ENCODE measurements around the gene ANKRD12. TPM values are rescaled to one million over a fixed set of nuclear protein-coding genes. Genes with fewer than 3 reads are reported as not detected.

ANKRD12 gene
- total and polyA plus RNA-seq, 4 donors, result 23.8 to 97.1 (median 54.8) TPM

- no peak for DNase-seq (ENCODE audit: low read depth in 4 of 6, low spot score in 6 of 6)
- H3K27me3 ChIP-seq (ENCODE audit: control insufficient read depth, insufficient read depth, low read length), result no peaks in the 10 kb centered on the region
- H3K9me3 ChIP-seq (ENCODE audit: control insufficient read depth, insufficient read depth, low read length), result no peaks in the 10 kb centered on the region
- H3K36me3 ChIP-seq (ENCODE audit: control insufficient read depth, insufficient read depth, low read length), result peaks cover 9% of the 10 kb centered on the region
- WGBS (ENCODE audit: insufficient coverage), result no CpG with 5 or more reads among the region's 2 CpGs
- H3K4me1 ChIP-seq (ENCODE audit: control insufficient read depth, insufficient read depth, low read length), result no peaks in the 10 kb centered on the region
- no peak overlapping the region for H3K27ac ChIP-seq (ENCODE audit: low read depth, low read length)
- H3K4me3 ChIP-seq (ENCODE audit: low read depth, low read length), result no peak overlapping the region
Measured at GRCh38 chr18:9123520-9123919, 13.1 kb upstream of the ANKRD12 start.

GRCh38 chr18:9124824-9125223 lies 11.8 kb upstream of the ANKRD12 start:
- Histone ChIP-seq H3K9me3 (ENCODE audit: control insufficient read depth, insufficient read depth, low read length) (no peaks in the 10 kb centered on the region), H3K27me3 (ENCODE audit: control insufficient read depth, insufficient read depth, low read length) (no peaks in the 10 kb centered on the region), H3K36me3 (ENCODE audit: control insufficient read depth, insufficient read depth, low read length) (peaks cover 13% of the 10 kb centered on the region), H3K4me3 (ENCODE audit: low read depth, low read length) (no peak overlapping the region), H3K4me1 (ENCODE audit: control insufficient read depth, insufficient read depth, low read length) (no peaks in the 10 kb centered on the region), H3K27ac (ENCODE audit: low read depth, low read length) (no peak overlapping the region)
- DNase-seq (ENCODE audit: low read depth in 4 of 6, low spot score in 6 of 6), result no peak
- no CpG with 5 or more reads among the region's 1 CpG for WGBS (ENCODE audit: insufficient coverage)

GRCh38 chr18:9126337-9126736 lies 10.2 kb upstream of the ANKRD12 start:
- no peaks in the 10 kb centered on the region for H3K9me3 ChIP-seq (ENCODE audit: control insufficient read depth, insufficient read depth, low read length)
- no peak for DNase-seq (ENCODE audit: low read depth in 4 of 6, low spot score in 6 of 6)
- H3K27me3 ChIP-seq (ENCODE audit: control insufficient read depth, insufficient read depth, low read length), result no peaks in the 10 kb centered on the region
- no peak overlapping the region for H3K4me3 ChIP-seq (ENCODE audit: low read depth, low read length)
- no peak overlapping the region for H3K27ac ChIP-seq (ENCODE audit: low read depth, low read length)
- peaks cover 13% of the 10 kb centered on the region for H3K36me3 ChIP-seq (ENCODE audit: control insufficient read depth, insufficient read depth, low read length)
- no peaks in the 10 kb centered on the region for H3K4me1 ChIP-seq (ENCODE audit: control insufficient read depth, insufficient read depth, low read length)
- WGBS (ENCODE audit: insufficient coverage), result 79% methylated on average over 2 of the region's 3 CpGs

- Histone ChIP-seq H3K4me1 (ENCODE audit: control insufficient read depth, insufficient read depth, low read length) (peaks cover 2% of the 10 kb centered on the region), H3K27me3 (ENCODE audit: control insufficient read depth, insufficient read depth, low read length) (no peaks in the 10 kb centered on the region), H3K36me3 (ENCODE audit: control insufficient read depth, insufficient read depth, low read length) (peaks cover 11% of the 10 kb centered on the region), H3K9me3 (ENCODE audit: control insufficient read depth, insufficient read depth, low read length) (no peaks in the 10 kb centered on the region), H3K27ac (ENCODE audit: low read depth, low read length) (no peak overlapping the region), H3K4me3 (ENCODE audit: low read depth, low read length) (no peak overlapping the region)
- DNase-seq (ENCODE audit: low read depth in 4 of 6, low spot score in 6 of 6), result no peak
- WGBS (ENCODE audit: insufficient coverage), result no CpG with 5 or more reads among the region's 4 CpGs
Measured at GRCh38 chr18:9130195-9130594, 6.4 kb upstream of the ANKRD12 start.

GRCh38 chr18:9130806-9131205 lies 5.8 kb upstream of the ANKRD12 start:
- H3K36me3 ChIP-seq (ENCODE audit: control insufficient read depth, insufficient read depth, low read length), result peaks cover 11% of the 10 kb centered on the region
- no CpG with 5 or more reads among the region's 2 CpGs for WGBS (ENCODE audit: insufficient coverage)
- peaks cover 5% of the 10 kb centered on the region for H3K4me1 ChIP-seq (ENCODE audit: control insufficient read depth, insufficient read depth, low read length)
- H3K27me3 ChIP-seq (ENCODE audit: control insufficient read depth, insufficient read depth, low read length), result no peaks in the 10 kb centered on the region
- H3K27ac ChIP-seq (ENCODE audit: low read depth, low read length), result no peak overlapping the region
- no peak for DNase-seq (ENCODE audit: low read depth in 4 of 6, low spot score in 6 of 6)
- H3K9me3 ChIP-seq (ENCODE audit: control insufficient read depth, insufficient read depth, low read length), result no peaks in the 10 kb centered on the region
- no peak overlapping the region for H3K4me3 ChIP-seq (ENCODE audit: low read depth, low read length)

- Histone ChIP-seq H3K4me3 (ENCODE audit: low read depth, low read length) (no peak overlapping the region), H3K27ac (ENCODE audit: low read depth, low read length) (no peak overlapping the region), H3K27me3 (ENCODE audit: control insufficient read depth, insufficient read depth, low read length) (no peaks in the 10 kb centered on the region), H3K4me1 (ENCODE audit: control insufficient read depth, insufficient read depth, low read length) (peaks cover 6% of the 10 kb centered on the region), H3K36me3 (ENCODE audit: control insufficient read depth, insufficient read depth, low read length) (peaks cover 8% of the 10 kb centered on the region), H3K9me3 (ENCODE audit: control insufficient read depth, insufficient read depth, low read length) (no peaks in the 10 kb centered on the region)
- 95% methylated on average over 4 of the region's 4 CpGs for WGBS (ENCODE audit: insufficient coverage)
- no peak for DNase-seq (ENCODE audit: low read depth in 4 of 6, low spot score in 6 of 6)
Measured at GRCh38 chr18:9132628-9133027, 4.0 kb upstream of the ANKRD12 start.

GRCh38 chr18:9133225-9133624 lies 3.4 kb upstream of the ANKRD12 start:
- DNase-seq (ENCODE audit: low read depth in 4 of 6, low spot score in 6 of 6), result no peak
- Histone ChIP-seq H3K4me1 (ENCODE audit: control insufficient read depth, insufficient read depth, low read length) (peaks cover 10% of the 10 kb centered on the region), H3K27me3 (ENCODE audit: control insufficient read depth, insufficient read depth, low read length) (no peaks in the 10 kb centered on the region), H3K4me3 (ENCODE audit: low read depth, low read length) (no peak overlapping the region), H3K36me3 (ENCODE audit: control insufficient read depth, insufficient read depth, low read length) (peaks cover 6% of the 10 kb centered on the region), H3K27ac (ENCODE audit: low read depth, low read length) (no peak overlapping the region), H3K9me3 (ENCODE audit: control insufficient read depth, insufficient read depth, low read length) (no peaks in the 10 kb centered on the region)
- WGBS (ENCODE audit: insufficient coverage), result 83% methylated on average over 1 of the region's 2 CpGs

GRCh38 chr18:9135081-9135911 lies 1.3 kb upstream of the ANKRD12 start:
- peak in 2 of 6 donors; percentile 9 to 16 for DNase-seq (ENCODE audit: low read depth in 4 of 6, low spot score in 6 of 6)
- 30% methylated on average over 4 of the region's 12 CpGs for WGBS (ENCODE audit: insufficient coverage)
- no peaks in the 10 kb centered on the region for H3K9me3 ChIP-seq (ENCODE audit: control insufficient read depth, insufficient read depth, low read length)
- peaks cover 12% of the 10 kb centered on the region for H3K4me1 ChIP-seq (ENCODE audit: control insufficient read depth, insufficient read depth, low read length)
- H3K36me3 ChIP-seq (ENCODE audit: control insufficient read depth, insufficient read depth, low read length), result peaks cover 3% of the 10 kb centered on the region
- H3K27me3 ChIP-seq (ENCODE audit: control insufficient read depth, insufficient read depth, low read length), result no peaks in the 10 kb centered on the region
- H3K27ac ChIP-seq (ENCODE audit: low read depth, low read length), result peak overlapping the region; percentile 89
- H3K4me3 ChIP-seq (ENCODE audit: low read depth, low read length), result peak overlapping the region; percentile 91

- peak overlapping the region; percentile 91 for H3K4me3 ChIP-seq (ENCODE audit: low read depth, low read length)
- peak in 2 of 6 donors; percentile 62 to 75 for DNase-seq (ENCODE audit: low read depth in 4 of 6, low spot score in 6 of 6)
- H3K27ac ChIP-seq (ENCODE audit: low read depth, low read length), result peak overlapping the region; percentile 89
- no peaks in the 10 kb centered on the region for H3K9me3 ChIP-seq (ENCODE audit: control insufficient read depth, insufficient read depth, low read length)
- peaks cover 3% of the 10 kb centered on the region for H3K36me3 ChIP-seq (ENCODE audit: control insufficient read depth, insufficient read depth, low read length)
- peaks cover 12% of the 10 kb centered on the region for H3K4me1 ChIP-seq (ENCODE audit: control insufficient read depth, insufficient read depth, low read length)
- WGBS (ENCODE audit: insufficient coverage), result 0% methylated on average over 33 of the region's 33 CpGs
- H3K27me3 ChIP-seq (ENCODE audit: control insufficient read depth, insufficient read depth, low read length), result no peaks in the 10 kb centered on the region
Measured at GRCh38 chr18:9135912-9136314, 668 bp upstream of the ANKRD12 start.

All from spinal cord (tissue), 10 donors.